Endothelial cell (in vitro differentiated cells): ENCODE data around the gene PLCXD1. TPM values are rescaled to one million over a fixed set of nuclear protein-coding genes. Genes with fewer than 3 reads are reported as not detected.
A peak's percentile ranks its signal among the peaks of the same experiment; 100 is the strongest.
"Not testable (repeated sequence)": the region's sequence is repeated elsewhere in the genome, so short reads cannot be mapped to it uniquely, and the experiment has no call there.

Experiments used
- DNase-seq: peaks from one replicate; pipeline ENCODE4 v3.0.0; 2021; ENCODE audit warnings: low spot score
- H3K27ac Mint-ChIP-seq: one replicate; pipeline ENCODE4 v1.8.0; 2021; ENCODE audit warnings: mixed read lengths, inconsistent platforms; ENCODE audit not compliant: unreplicated experiment
- H3K27me3 Mint-ChIP-seq: one replicate; pipeline ENCODE4 v1.8.0; 2021; ENCODE audit warnings: mild to moderate bottlenecking, moderate library complexity, mixed read lengths, inconsistent platforms; ENCODE audit not compliant: unreplicated experiment
- H3K36me3 Mint-ChIP-seq: one replicate; pipeline ENCODE4 v1.8.0; 2021; ENCODE audit warnings: mild to moderate bottlenecking, low read depth, mixed read lengths, inconsistent platforms; ENCODE audit not compliant: unreplicated experiment
- H3K4me1 Mint-ChIP-seq: one replicate; pipeline ENCODE4 v1.8.0; 2021; ENCODE audit warnings: mild to moderate bottlenecking, mixed read lengths, inconsistent platforms; ENCODE audit not compliant: unreplicated experiment
- H3K4me3 Mint-ChIP-seq: one replicate; pipeline ENCODE4 v1.8.0; 2021; ENCODE audit warnings: mild to moderate bottlenecking, mixed read lengths, inconsistent platforms; ENCODE audit not compliant: unreplicated experiment
- H3K9me3 Mint-ChIP-seq: one replicate; pipeline ENCODE4 v1.8.0; 2021; ENCODE audit warnings: mixed read lengths, inconsistent platforms; ENCODE audit not compliant: unreplicated experiment
- CTCF ChIP-seq: fragments of 200-600 bp; sonication (generic); IDR thresholded peaks from one replicate; pipeline ENCODE4 v1.5.0; 2021; ENCODE audit warnings: antibody characterized with exemption; ENCODE audit not compliant: unreplicated experiment
- long read RNA-seq: library from polyadenylated mRNA; unstranded; transcript quantifications from one replicate; pipeline ENCODE4 v2.0.0, GENCODE V29; 2020; ENCODE audit not compliant: unreplicated experiment
- total RNA-seq: library from RNA; stranded (reverse); fragmentation: NEBNext Ultra II Directional; extraction: Animal tissue kit (Norgen Biotek cat#: 25700); gene quantifications from one replicate; pipeline ENCODE4 v1.2.1, GENCODE V29; 2021; ENCODE audit not compliant: unreplicated experiment

PLCXD1 gene, protein sequence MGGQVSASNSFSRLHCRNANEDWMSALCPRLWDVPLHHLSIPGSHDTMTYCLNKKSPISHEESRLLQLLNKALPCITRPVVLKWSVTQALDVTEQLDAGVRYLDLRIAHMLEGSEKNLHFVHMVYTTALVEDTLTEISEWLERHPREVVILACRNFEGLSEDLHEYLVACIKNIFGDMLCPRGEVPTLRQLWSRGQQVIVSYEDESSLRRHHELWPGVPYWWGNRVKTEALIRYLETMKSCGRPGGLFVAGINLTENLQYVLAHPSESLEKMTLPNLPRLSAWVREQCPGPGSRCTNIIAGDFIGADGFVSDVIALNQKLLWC
- total RNA-seq: 21.7 TPM
- long read RNA-seq, full-length matches to known transcripts: 1 of 3 reads
- long read RNA-seq, partial matches to known transcripts: 0 of 3 reads
- long read RNA-seq, other reads (novel, unspliced or antisense): 2 of 3 reads

- Mint-ChIP-seq H3K27me3 (peaks cover 17% of the 10 kb centered on the region), H3K9me3 (no peaks in the 10 kb centered on the region), H3K4me1 (peaks cover 14% of the 10 kb centered on the region), H3K4me3 (peak within 1 kb of the TSS; percentile 42), H3K27ac (no peak within 1 kb of the TSS), H3K36me3 (peaks cover 11% of the 10 kb centered on the region)
- no peak for TF ChIP-seq CTCF
- peak; percentile 26 for DNase-seq
Measured at GRCh38 chrX:281166-281999, at the start of gene PLCXD1. PLCXD1 (plus strand) TSS chrX:281381; CDS start chrX:284188, 2,807 bp downstream.

- H3K4me3 Mint-ChIP-seq, DNase-seq, H3K36me3 Mint-ChIP-seq, H3K27ac Mint-ChIP-seq, H3K4me1 Mint-ChIP-seq, H3K9me3 Mint-ChIP-seq, H3K27me3 Mint-ChIP-seq: not testable (repeated sequence)
Measured at GRCh38 chrX:231637-232277, 49.4 kb upstream of the PLCXD1 start.

DNA sequence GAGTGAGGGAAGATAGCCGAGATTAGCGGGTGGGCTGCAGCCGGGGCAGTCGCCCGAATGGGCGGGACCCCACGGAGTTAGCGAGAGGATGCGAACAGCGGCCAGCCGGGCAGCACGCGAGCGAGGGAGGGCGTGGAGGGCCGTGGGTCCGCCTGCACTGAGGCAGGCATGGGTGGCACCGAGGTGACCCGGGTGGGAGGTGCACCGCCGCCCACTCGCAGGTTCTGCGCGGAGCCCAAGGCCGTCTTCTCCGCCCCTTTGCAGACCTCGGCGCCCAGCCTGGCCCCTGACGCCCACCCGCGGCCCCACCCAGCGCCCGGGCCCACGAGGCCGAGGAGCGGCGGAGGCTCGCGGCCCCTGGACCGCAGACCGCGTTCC is 48.9 kb upstream of the PLCXD1 start:
- not testable (repeated sequence) for H3K27ac Mint-ChIP-seq, H3K4me1 Mint-ChIP-seq, DNase-seq, H3K27me3 Mint-ChIP-seq, H3K4me3 Mint-ChIP-seq, H3K9me3 Mint-ChIP-seq, H3K36me3 Mint-ChIP-seq

DNA sequence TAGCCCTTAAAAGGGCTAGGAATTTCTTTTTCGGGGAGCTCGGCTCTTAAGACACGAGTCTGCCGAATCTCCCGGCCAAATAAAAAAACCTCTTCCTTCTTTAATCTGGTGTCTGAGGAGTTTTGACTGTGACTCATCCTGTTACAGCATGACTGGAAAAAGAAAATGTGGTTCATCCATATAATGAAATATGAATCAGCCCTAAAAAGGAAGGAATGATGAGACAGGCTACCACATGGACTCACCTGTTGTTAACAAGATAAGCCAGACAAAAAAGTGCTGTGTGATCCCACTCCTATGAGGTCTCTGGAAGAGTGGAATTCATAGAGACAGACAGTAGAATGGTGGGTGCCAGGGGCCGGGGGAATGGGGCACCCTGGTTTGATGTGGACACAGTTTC is 45.0 kb upstream of the PLCXD1 start:
- not testable (repeated sequence) for H3K4me3 Mint-ChIP-seq, H3K36me3 Mint-ChIP-seq, H3K4me1 Mint-ChIP-seq, DNase-seq, H3K9me3 Mint-ChIP-seq, H3K27me3 Mint-ChIP-seq, H3K27ac Mint-ChIP-seq

DNA sequence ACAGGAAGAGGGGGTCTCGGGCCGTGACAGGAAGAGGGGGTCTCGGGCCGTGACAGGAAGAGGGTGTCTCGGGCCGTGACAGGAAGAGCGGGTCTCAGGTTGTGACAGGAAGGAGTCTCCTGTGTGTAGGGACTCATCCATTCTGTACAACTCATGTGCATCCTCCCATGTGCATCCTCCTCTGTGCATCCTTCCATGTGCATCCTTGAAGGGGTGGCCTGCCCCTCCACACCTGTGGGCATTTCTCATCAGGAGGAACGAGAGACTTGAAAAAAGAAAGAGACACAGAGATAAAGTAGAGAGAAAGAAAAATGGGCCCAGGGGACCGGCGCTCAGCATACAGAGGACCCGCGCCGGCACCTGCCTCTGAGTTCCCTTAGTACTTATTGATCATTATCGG is 30.2 kb upstream of the PLCXD1 start:
- no peak for DNase-seq
- Mint-ChIP-seq H3K9me3 (peaks cover 30% of the 10 kb centered on the region), H3K36me3 (peaks cover 19% of the 10 kb centered on the region), H3K4me1 (no peaks in the 10 kb centered on the region), H3K27me3 (peaks cover 18% of the 10 kb centered on the region), H3K4me3 (no peak overlapping the region), H3K27ac (no peak overlapping the region)
- no peak for TF ChIP-seq CTCF

DNA sequence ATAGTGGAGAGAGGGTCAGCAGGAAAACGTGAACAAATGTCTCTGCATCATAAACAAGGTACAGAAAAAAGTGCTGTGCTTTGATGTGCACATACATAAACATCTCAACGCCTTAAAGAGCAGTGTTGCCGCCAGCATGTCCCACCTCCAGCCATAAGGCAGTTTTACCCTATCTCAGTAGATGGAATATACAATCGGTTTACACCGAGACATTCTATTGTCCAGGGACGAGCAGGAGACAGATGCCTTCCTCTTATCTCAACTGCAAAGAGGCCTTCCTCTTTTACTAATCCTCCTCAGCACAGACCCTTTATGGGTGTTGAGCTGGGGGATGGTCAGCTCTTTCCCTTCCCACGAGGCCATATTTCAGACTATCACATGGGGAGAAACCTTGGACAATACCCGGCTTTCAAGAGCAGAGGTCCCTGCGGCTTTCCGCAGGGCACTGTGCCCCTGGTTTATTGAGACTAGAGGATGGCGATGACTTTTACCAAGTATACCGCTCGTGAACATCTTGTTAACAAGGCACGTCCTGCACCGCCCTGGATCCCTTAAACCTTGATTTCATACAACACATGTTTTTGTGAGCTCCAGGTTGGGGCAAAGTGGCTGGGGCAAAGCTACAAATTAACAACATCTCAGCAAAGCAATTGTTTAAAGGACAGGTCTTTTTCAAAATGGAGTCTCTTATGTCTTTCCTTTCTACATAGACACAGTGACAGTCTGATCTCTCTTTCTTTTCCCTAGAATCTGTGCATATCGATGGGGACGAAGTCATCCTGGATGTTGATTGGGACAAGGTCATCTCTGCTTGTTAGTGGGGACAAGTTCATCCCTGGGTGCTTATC is 29.6 kb upstream of the PLCXD1 start:
- Mint-ChIP-seq H3K27ac (peak overlapping the region; percentile 3), H3K4me3 (peak overlapping the region; percentile 42), H3K36me3 (peaks cover 19% of the 10 kb centered on the region), H3K9me3 (peaks cover 30% of the 10 kb centered on the region), H3K27me3 (peaks cover 20% of the 10 kb centered on the region)
- not testable (repeated sequence) for H3K4me1 Mint-ChIP-seq, DNase-seq
